GM21529 (cell line): ENCODE data around the gene GCC2.
"Not testable (repeated sequence)": the region's sequence is repeated elsewhere in the genome, so short reads cannot be mapped to it uniquely, and the experiment has no call there.

Experiments used
- ATAC-seq: cut with Tn5 transposase; IDR thresholded peaks from one replicate; pipeline ENCODE4 v1.9.1; 2021; ENCODE audit not compliant: unreplicated experiment

The GCC2 gene

DNA sequence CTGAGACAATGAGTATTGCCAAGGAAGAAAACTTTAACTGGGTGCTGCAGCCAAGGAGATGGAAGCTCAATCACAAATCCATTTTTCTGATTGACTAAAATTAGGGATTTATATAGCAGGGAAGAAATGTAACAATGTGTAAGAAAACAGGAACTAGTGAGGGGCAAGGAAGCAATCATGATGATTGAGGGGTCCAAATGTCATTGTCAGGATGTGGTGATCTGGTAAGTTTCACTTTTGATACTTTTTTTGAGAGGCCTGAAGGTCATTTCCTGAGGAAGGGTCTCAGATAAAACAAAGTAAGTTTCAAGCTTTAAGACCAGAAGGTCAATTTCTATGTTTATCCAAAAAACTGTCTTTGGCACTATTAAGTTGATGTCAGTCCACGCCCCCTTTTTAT lies 12.0 kb upstream of the GCC2 start:
- ATAC-seq, result no peak

DNA sequence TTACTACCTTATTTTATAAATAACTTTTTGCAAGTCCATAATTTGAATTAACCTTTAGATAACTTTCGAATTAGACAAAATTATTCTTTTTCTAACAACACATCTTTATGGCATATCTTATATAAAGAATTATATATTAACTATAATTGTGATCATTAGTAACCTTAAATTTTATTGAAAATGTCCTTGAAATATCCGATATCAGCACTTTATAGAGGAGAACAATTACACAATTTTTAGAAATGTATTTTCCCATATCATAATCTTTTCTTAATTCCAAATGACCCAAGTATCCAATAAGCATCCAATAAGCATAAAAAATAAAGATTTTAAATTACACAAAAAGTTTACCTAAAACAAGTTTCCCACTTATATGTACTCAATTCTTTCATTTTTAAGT lies 7.3 kb upstream of the GCC2 start:
- ATAC-seq, result no peak

DNA sequence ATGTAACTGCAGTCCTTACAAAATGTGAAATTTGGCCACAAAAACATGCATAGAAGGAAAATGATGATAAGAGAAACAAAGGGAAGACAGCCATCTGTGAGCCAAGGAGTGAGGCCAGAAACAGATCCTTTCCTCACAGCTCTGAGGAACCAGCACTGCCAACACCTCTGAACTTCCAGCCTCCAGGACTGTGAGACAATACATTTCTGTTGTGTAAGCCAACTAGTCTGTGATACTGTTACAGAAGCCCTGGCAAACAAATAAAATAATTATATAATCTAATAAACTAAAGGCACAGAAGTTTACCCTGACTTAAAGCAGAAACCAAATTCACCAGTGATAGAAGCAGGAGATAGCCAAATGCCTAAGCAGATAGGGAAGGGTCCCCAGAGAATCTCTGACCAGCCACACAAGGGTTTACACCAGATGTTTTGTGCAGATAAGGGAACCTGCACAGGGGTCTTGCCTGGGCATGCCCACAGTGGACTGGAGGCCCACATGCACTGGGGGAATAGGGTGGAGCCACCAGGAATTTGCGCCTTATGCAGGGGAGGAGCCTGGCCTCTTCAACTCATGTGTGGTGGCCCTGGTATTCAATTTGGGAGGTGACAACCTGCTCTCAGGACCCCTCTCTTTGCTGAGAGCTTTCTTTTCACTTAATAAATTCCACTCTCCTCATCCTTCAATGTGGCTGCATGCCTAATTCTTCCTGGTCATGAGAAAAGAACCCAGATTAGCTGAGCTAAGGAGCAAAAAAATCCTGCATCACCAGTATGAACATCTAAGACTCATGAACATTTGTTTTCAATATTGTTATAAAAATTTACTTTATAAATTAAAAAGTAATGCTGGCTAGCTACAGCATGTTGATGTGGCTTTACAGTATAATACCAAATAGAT lies 3.8 kb upstream of the GCC2 start:
- no peak for ATAC-seq

DNA sequence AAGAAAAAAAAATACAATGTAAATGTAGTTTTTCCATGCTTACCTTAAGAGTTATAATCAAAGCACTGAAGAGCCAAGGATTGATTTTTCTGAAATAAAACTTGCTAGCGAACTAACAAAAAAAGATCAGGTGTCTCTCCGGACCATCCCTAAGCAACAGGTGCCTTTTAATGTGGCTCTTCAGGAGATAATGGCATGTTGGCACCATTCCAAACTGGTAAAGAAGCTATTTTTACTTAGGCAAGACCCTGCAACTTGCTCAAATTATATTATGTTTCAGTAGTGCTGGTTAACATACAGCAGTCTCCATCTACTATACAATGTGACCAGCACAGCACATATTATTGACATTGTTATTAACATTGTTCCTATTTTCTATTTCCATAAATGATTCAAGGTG lies 2.3 kb upstream of the GCC2 start:
- no peak for ATAC-seq

DNA sequence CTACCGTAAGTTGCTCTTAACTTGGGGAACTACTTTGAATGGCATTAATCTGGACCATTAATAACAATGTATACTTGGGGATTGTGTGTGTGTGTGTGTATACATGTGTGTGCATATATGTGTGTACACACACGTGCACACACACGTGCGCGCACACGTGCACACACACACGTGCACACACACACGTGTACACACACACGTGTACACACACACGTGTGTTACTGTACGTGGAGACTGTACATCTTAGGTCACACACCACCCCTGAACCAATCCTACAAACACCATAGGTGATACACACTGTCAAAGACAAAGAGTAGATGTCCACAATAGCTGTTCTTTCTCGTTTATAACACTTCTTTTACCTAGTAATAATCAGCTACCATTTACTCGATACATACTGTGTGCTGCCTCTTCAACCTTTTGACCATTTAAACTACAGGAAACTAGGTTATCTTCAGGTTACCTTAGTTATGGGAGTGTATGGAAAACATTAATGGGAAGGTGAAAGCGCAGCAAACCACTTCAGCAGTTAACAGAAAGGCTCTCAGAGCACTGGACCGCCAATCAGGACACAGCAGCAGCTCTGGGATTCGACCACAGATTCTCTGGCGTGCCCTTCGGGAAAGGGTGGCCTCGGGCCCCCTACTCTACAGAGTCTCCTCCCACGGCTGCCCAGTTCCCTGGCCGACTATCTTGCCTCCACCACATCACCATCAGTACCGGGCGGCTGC lies 894 bp upstream of the GCC2 start:
- ATAC-seq, result peak; percentile 25

DNA sequence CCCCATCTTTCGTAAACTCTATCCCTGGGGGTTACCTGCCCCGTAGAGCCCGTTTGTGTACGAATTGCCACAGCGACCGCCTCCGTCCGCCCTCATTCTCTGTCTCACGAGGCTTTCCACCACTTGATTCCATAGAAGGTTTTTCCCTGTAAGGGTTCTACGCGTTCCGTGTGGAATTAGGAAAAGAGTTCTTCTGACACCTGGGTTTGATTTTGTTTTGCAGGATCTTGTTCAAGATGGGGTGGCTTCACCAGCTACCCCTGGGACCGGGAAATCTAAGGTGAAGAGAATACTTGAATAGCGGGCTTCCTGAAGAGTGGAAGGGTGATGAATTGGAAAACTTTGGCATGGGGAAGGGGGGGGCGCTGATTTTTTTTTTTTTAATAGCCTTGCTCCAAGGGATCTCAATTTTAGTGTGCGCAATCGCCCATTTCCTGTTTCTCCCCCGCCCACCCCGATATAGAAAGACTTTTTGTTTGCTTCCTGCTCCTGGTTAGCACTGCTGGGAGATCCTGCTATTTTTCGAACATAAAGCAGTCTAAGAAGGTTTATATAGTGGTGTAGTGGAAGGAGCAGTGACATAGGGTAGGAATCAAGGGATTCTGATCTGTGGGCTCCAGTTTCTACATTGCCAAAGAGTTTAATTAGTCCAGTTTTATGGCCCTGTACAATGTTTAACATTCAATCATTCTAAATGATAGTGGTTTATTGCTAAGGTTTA lies 564 bp downstream of the GCC2 start:
- ATAC-seq, result peak; percentile 28

DNA sequence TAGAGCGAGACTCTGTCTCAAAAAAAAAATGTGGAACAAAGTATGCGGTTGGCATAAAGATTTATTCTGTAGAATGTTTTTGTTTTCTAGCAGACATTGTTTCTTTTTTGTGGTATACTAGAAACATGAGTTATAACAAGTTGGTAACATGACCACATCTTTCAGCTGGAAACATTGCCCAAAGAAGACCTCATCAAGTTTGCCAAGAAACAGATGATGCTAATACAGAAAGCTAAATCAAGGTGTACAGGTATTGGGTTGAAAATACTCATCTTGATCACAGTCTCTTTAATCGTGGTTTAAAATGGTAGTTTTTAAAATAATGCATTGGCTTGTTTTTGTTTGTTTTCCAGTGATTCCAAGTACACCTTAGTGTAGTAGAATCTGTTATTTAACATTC lies 1.9 kb downstream of the GCC2 start:
- ATAC-seq, result no peak

DNA sequence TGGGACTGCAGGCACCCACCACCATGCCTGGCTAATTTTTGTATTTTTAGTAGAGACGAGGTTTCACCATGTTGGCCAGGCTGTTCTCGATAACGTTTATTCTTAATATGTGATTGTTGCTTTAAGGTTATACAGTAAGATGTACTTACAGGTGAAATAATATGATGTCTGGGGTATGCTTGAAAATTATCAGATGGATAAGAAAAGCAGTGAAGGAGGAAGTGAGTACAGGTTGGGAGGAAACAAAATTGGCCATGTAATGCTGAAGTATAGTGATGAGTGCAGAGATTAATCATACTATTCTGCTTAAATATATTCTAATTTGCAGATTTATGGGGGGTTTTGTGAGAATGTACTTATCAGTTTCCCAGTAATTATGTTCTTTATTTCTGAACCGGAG lies 3.0 kb downstream of the GCC2 start:
- no peak for ATAC-seq

DNA sequence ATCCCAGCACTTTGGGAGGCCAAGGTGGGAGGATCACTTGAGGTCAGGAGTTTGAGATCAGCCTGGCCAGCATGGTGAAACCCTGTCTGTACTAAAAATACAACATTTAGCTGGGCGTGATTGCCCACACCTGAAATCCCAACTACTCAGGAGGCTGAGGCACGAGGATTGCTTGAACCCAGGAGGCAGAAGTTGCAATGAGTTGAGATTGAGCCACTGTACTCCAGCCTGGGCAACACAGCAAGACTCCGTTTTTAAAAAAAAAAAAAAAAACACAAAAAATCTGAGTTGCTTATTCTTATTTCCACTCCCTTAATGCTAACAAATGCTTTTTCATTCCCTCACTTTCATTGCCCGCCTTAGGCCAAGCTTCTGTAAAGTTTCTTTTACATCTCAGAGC lies 4.5 kb downstream of the GCC2 start:
- not testable (repeated sequence) for ATAC-seq

DNA sequence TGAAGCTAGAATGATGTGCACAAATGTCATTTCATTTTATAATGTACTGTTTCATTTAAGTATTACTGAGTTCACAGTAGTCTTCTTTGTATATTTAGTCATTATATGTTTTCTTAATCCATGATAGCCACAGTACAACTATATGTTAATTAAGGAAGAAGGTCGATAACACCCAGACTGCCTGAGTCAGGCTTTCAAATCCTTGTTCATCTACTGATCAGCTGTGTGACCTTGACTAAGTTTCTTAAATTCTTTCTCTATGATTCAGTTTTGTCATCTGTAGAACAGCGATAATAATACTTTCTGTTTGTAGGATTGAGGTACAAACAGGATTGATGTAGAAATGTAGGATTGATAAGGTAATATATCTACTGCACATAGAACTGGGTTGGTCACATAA lies 5.4 kb downstream of the GCC2 start:
- no peak for ATAC-seq

DNA sequence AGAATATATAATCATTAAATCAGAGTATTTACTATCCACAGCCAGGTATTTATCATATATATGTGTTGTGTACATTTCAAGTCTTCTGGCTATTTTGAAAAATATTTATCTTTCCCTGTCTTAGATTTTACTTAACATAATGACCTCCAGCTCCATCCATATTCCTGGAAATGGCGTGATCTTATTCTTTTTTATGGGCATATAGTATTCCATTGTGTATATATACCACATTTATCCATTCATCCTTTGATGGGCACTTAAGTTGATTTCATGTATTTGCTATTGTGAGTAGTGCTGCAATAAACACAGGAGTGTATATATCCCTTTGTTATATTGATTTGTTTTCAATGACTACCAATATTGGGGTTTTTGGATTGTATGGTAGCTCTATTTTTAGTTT lies 6.6 kb downstream of the GCC2 start:
- ATAC-seq, result no peak

DNA sequence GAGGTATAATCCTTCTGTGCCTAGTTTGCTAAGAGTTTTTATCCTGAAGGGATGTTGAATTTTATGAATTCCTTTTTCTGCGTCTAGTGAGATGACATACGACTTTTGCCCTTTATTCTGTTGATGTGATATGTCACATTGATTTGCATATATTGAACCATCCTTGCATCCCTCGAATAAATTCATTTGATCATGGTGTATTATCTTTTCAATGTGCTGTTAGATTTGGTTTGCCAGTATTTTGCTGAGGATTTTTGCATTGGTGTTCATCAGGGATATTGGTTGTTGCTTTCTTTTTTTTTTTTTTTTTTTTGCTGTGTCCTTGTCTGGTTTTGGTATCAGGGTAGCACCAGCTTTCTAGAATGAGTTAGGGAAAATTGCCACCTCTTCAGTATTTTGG lies 9.1 kb downstream of the GCC2 start:
- no peak for ATAC-seq

DNA sequence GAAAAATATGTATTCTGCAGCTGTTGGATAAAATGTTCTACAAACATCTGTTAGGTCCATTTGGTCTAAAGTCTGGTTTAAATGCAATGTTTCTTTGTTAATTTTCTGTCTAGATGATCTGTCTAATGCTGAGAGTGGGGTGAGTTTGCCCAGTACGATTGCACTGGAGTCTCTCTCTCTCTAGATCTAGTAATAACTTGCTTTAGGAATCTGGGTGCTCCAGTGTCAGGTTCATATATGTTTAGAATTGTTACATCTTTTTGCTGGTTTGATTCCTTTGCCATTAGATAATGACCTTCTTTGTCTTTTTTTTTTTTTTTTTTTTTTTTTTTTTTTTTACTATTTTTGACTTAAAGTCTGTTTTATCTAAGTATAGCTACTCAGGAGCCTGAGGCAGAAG lies 10.4 kb downstream of the GCC2 start:
- ATAC-seq, result no peak

DNA sequence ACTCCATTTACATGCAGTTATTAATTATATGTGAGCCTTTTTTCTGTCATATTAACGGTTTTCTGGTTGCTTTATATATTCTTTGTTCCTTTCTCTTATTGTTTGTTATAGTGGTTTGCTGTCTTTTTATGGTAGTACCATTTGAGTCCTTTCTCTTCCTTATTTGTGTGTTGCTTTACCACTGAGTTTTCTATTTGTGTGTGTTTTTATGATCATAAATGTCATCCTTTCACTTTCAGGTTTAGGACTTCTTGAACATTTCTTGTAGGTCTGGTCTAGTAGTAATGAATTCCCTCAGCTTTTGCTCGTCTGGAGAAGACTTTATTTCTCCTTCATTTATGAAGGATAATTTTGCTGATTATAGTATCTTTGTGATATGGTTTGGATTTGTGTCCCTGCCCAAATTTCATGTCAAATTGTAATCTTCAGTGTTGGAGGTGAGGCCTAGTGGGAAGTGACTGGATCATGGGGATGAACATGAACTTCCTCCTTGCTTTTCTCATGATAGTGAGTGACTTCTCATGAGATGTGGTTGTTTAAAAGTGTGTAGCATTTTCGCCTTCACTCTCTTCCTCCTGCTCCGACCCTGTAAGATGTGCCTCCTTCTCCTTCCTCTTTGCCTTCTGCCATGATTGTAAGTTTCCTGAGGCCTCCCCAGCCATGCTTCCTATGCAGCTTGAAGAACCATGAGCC lies 11.5 kb downstream of the GCC2 start:
- peak; percentile 89 for ATAC-seq

DNA sequence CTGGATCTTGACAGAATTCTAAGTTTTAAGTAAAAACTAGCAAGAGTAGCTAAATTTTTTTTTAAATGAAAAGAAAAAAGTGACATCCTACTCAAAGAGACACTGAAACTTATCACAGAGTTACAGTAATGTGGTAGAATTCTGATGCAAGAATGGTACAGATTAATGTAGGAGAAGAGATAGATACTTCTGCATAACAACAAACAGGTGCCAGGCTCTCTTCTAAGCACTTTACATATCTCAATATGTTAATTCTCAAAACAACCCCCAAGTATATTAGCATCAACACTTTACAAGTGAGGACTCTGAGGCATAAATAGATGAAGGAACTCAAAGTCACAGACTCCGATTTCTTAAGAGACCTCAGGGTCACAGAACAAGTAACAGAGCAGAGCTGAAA lies 28.1 kb downstream of the GCC2 start:
- ATAC-seq, result no peak

DNA sequence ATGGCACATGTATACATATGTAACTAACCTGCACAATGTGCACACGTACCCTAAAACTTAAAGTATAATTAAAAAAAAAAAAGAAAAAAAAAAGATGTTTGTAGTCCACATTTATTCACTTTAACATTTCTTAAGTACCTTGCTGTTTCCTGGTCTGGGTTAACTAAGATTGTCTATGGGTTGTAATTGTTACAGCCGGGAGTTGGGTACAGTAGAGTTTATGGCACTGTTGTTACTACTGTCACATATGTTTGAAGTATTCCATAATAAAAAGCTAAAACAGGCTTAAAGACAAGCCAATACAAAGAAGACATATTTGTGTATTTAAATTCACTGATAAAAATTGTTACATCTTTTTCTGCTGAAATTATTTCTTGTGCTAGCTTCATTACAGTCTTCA lies 36.2 kb downstream of the GCC2 start:
- no peak for ATAC-seq

DNA sequence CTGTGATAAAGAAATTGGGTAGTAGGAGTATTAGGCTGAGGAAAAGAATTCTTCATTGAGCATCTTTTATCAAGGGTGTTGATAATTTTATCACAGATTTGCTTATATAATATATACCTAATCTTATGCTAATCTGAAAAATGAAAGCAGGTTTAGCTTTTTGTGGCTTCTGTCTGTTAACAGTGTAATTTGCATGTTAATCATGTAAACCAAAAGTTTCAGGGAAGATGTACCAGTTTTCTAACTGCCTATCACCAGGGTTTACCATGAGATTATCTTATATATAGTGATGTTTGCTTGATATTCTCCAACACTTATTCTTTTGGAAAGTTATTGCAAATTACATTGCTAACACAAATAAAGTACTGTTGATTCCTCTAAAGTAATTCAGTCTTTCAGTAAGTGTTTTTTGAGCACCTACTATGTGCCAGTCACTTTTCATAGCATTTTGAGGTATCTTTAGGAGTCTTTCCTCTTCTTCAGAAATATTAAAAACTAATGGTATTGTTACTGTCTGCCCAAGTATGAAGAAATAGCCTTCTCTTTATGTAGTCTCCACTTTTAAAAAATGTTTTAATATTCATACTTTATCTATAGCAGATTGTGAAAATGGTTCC lies 41.6 kb downstream of the GCC2 start:
- ATAC-seq, result no peak

DNA sequence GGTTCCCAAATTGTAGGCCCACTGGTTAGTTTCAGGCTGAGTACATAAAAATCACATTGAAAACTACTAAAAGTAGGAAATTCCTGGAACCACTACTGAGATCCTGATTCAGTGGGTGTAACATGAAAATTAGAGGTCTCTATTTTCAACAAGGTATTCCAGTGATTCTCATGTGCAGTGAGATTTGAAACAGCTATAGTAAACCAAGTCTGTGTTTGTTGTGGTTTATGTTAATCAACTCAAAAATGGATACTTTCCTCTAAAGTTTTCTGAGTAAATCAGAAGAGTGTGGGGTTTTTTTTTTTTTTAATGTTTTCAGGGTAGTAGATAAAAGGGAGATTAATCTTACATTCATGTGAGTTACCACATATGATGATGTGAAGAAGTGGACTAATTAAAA lies 42.8 kb downstream of the GCC2 start:
- ATAC-seq, result no peak

DNA sequence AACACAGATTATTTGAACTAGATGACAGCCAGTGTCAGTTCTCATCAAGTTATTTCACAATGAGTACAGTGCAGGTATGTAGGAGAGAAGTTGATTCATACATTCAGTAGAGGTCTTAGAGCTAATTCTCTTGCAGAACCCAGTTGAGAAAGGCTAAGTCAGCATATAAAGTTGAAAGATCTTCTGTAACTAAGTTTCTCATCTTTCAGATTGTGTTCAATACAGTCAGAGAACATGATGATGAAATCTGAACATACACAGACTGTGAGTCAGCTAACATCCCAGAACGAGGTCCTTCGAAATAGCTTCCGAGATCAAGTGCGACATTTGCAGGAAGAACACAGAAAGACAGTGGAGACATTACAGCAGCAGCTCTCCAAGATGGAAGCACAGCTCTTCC lies 43.4 kb downstream of the GCC2 start:
- no peak for ATAC-seq

DNA sequence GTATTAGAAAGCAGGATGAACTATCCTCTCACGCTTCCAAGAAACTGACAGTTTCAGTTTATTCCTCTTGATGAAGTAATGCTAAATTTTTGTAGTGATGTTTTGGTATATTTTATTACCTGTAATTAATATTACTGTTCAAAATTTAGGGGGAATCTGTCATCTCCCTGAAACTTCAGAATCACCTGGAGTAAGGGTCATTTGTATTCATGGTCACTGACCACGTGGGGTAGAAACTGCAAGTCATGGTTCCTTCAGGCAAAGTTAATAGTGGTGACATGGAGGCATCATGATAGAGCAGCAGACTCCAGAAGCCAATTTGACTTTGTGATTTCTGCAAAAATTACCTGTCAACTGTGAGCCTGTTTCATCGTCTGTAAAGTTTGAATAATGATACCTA lies 47.2 kb downstream of the GCC2 start:
- not testable (repeated sequence) for ATAC-seq

DNA sequence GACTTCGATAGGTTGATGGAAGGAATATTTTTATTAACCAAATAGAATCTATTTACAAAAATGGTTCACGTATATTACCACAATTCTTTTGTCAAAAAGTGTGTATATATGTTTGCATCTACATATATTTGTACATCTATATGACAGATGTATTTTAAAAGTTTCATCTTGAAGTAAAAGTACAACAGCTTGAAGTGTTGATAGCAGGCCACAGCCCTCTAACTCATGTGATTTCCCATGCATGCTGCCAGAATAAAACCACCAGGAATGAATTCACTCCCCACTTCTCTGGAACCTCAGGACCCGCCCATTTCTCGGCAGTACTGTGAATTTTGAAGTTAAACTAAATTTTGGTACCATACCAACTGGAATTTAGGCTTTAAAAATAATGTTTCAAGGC lies 58.6 kb downstream of the GCC2 start:
- ATAC-seq, result not testable (repeated sequence)
